ENCODE data around the gene LIPG. TPM values are rescaled to one million over a fixed set of nuclear protein-coding genes. Genes with fewer than 3 reads are reported as not detected.
"Not testable (repeated sequence)": the region's sequence is repeated elsewhere in the genome, so short reads cannot be mapped to it uniquely, and the experiment has no call there.

Gene LIPG
- polyA plus RNA-seq, 1 experiment, result 0.25 TPM

GRCh38 chr18:49519101-49519971 lies 42.5 kb upstream of the LIPG start:
- TF ChIP-seq, protein P1, sequence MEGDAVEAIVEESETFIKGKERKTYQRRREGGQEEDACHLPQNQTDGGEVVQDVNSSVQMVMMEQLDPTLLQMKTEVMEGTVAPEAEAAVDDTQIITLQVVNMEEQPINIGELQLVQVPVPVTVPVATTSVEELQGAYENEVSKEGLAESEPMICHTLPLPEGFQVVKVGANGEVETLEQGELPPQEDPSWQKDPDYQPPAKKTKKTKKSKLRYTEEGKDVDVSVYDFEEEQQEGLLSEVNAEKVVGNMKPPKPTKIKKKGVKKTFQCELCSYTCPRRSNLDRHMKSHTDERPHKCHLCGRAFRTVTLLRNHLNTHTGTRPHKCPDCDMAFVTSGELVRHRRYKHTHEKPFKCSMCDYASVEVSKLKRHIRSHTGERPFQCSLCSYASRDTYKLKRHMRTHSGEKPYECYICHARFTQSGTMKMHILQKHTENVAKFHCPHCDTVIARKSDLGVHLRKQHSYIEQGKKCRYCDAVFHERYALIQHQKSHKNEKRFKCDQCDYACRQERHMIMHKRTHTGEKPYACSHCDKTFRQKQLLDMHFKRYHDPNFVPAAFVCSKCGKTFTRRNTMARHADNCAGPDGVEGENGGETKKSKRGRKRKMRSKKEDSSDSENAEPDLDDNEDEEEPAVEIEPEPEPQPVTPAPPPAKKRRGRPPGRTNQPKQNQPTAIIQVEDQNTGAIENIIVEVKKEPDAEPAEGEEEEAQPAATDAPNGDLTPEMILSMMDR (IDR thresholded peaks at IDR 0.05; ENCODE audit: insufficient read depth, low read depth, low read length), result no peak
- POLR2A ChIA-PET, result no interaction called here
- Histone ChIP-seq H3K27me3 (ENCODE audit: control insufficient read depth, insufficient read depth, low read length) (peaks cover 2% of the 10 kb centered on the region; the same call in 1 of the 2 replicates), H3K36me3 (ENCODE audit: control insufficient read depth, insufficient read depth, low read length) (no peaks in the 10 kb centered on the region), H3K4me3 (ENCODE audit: low read depth, low read length) (no peak overlapping the region)
- CTCF ChIA-PET, result interaction anchor here (0.6 to 4.2 kb wide), 6 partner anchors 9 to 341 kb away, joined by 3 to 22 read pairs (median 5); no protein-coding TSS in a partner anchor
- no peak for DNase-seq (ENCODE audit: low read depth)

DNA sequence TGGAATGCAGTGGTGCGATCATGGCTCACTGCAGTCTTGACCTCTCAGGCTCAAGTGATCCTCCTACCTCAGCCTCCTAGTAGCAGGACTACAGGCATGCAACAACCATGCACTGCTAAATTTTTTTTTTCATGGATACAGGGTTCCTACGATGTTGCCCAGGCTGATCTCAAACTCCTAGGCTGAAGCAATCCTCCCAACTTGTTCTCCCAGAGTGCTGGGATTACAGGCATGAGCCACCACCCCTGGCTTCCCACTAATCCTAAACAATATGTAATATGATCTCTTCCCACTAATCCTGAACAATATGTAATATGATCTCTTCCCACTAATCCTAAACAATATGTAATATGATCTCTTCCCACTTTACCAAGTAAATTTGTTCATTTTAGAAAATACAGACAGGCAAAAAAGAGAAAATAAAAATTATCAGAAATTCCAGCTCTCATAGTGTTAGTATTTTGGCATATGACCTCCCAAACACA lies 41.2 kb upstream of the LIPG start:
- ChIA-PET CTCF (interaction anchor here (2.4 to 4.2 kb wide), 3 partner anchors 10 to 339 kb away, joined by 6 to 22 read pairs (median 6); no protein-coding TSS in a partner anchor), POLR2A (no interaction called here)
- TF ChIP-seq, protein P1 (IDR thresholded peaks at IDR 0.05; ENCODE audit: insufficient read depth, low read depth, low read length), result no peak
- no peaks in the 10 kb centered on the region for H3K36me3 ChIP-seq (ENCODE audit: control insufficient read depth, insufficient read depth, low read length)
- peaks cover 1% of the 10 kb centered on the region; the same call in 1 of the 2 replicates for H3K27me3 ChIP-seq (ENCODE audit: control insufficient read depth, insufficient read depth, low read length)
- H3K4me3 ChIP-seq (ENCODE audit: low read depth, low read length), result no peak overlapping the region
- DNase-seq (ENCODE audit: low read depth), result no peak

- Histone ChIP-seq H3K36me3 (ENCODE audit: control insufficient read depth, insufficient read depth, low read length) (no peaks in the 10 kb centered on the region), H3K4me3 (ENCODE audit: low read depth, low read length) (no peak overlapping the region), H3K27me3 (ENCODE audit: control insufficient read depth, insufficient read depth, low read length) (peaks cover 1% of the 10 kb centered on the region; the same call in 1 of the 2 replicates)
- CTCF ChIA-PET, result interaction anchor here (2.4 to 4.2 kb wide), 2 partner anchors 11 to 337 kb away, joined by 6 to 22 read pairs; no protein-coding TSS in a partner anchor
- POLR2A ChIA-PET, result no interaction called here
- no peak for DNase-seq (ENCODE audit: low read depth)
- TF ChIP-seq, protein P1 (IDR thresholded peaks at IDR 0.05; ENCODE audit: insufficient read depth, low read depth, low read length), result no peak
Observed at GRCh38 chr18:49521216-49521835, 40.5 kb upstream of the LIPG start.

DNA sequence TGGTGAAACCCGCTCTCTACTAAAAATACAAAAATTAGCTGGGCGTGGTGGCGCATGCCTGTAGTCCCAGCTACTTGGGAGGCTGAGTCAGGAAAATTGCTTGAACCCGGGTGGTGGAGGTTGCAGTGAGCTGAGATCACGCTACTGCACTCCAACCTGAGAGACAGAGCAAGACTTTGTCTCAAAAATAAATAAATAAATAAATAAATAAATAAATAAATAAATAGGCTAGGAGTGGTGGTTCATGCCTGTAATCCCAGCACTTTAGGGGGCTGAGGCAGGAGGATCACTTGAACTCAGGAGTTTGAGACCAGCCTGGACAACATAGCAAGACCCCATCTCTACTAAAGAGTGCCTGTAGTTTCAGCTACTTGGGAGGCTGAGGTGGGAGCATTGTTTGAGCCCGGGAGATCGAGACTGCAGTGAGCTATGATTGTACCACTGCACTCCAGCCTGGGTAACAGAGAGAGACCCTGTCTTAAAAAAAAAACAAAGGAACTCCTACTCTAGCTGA lies 38.2 kb upstream of the LIPG start:
- POLR2A ChIA-PET; H3K36me3 ChIP-seq (ENCODE audit: control insufficient read depth, insufficient read depth, low read length); H3K4me3 ChIP-seq (ENCODE audit: low read depth, low read length); H3K27me3 ChIP-seq (ENCODE audit: control insufficient read depth, insufficient read depth, low read length); DNase-seq (ENCODE audit: low read depth): not testable (repeated sequence)
- CTCF ChIA-PET, result interaction anchor here (0.6 to 3.2 kb wide), 3 partner anchors 13 to 334 kb away, joined by 3 to 12 read pairs (median 7); no protein-coding TSS in a partner anchor

DNA sequence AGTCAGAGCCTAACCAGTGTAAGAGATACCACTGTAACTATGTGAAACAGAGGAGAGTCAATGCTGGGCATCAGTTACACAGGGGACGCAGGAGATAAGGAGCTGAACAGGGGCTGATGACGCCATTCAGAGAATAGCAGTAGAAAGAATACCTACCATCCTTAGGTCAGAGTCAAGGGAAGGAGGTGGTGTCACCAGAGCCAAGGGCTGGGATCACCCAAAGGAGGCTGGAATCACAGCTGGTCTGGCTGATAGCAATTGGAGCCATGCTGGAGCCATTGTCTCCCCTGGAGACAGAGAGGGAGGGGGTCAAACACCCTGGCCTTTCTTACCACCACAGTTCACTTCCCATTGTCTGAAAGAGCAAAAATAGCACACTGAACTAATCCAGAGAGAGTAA lies 37.5 kb upstream of the LIPG start:
- Histone ChIP-seq H3K36me3 (ENCODE audit: control insufficient read depth, insufficient read depth, low read length) (no peaks in the 10 kb centered on the region), H3K27me3 (ENCODE audit: control insufficient read depth, insufficient read depth, low read length) (peaks cover 3% of the 10 kb centered on the region; the same call in 1 of the 2 replicates), H3K4me3 (ENCODE audit: low read depth, low read length) (no peak overlapping the region)
- CTCF ChIA-PET, result interaction anchor here (1.9 to 3.2 kb wide), 2 partner anchors 14 to 334 kb away, joined by 7 to 12 read pairs; no protein-coding TSS in a partner anchor
- DNase-seq (ENCODE audit: low read depth), result no peak
- POLR2A ChIA-PET, result no interaction called here
- TF ChIP-seq, protein P1 (IDR thresholded peaks at IDR 0.05; ENCODE audit: insufficient read depth, low read depth, low read length), result no peak

Measured in BJ (cell line).